ENCODE measurements around the gene FLII. TPM values are rescaled to one million over a fixed set of nuclear protein-coding genes. Genes with fewer than 3 reads are reported as not detected.
A peak's percentile ranks its signal among the peaks of the same experiment; 100 is the strongest.
"Not testable (repeated sequence)": the region's sequence is repeated elsewhere in the genome, so short reads cannot be mapped to it uniquely, and the experiment has no call there.

Gene FLII
- total RNA-seq, result 307 TPM

- no peak for DNase-seq (ENCODE audit: low spot score)
Observed at GRCh38 chr17:18258356-18259038, at the start of gene FLII. FLII (minus strand) TSS chr17:18258738; CDS start chr17:18258690, 48 bp downstream.

- DNase-seq (ENCODE audit: low spot score), result not testable (repeated sequence)
Observed at GRCh38 chr17:18303206-18303605, 44.7 kb upstream of the FLII start.

DNA sequence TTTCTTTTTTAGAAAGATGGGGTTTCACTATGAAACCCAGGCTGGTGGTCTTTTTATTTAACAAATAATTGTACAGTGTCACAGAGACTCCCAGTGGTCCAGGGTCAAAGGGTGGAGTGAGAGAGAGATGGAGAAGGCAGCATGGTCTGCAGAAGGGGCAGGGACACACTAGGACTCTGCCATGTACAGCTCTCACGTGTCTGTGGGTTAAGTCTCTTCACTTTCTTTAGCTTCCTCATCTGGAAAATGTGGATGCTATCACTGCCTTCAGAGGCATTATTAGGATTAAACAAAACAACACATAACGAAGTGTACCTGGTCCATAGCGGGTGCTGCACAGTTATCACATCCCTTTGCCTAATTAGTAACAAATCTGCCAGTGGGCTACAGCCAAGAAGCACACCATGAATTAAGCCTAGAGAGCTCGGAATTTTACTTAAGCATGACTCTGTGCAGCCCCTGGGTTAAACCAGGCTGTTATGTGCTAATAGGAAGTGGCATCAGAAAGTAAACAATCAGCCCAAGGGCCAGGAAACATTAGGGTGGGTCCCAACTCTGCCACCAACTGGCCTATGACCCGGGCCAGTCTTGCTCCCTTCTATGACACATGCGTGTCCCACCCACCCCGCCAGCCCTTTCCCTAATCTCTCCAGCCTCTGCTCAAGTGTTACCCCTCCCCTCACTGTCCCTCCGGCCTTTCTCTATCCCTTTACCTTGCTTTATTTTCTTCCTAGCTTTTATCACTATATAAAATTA is 42.4 kb upstream of the FLII start:
- no peak for DNase-seq (ENCODE audit: low spot score)

- not testable (repeated sequence) for DNase-seq (ENCODE audit: low spot score)
Observed at GRCh38 chr17:18298061-18298460, 39.5 kb upstream of the FLII start.

- DNase-seq (ENCODE audit: low spot score), result no peak
Observed at GRCh38 chr17:18291718-18292540, 33.4 kb upstream of the FLII start.

GRCh38 chr17:18285296-18285695 is 26.8 kb upstream of the FLII start:
- no peak for DNase-seq (ENCODE audit: low spot score)

GRCh38 chr17:18281788-18282187 is 23.2 kb upstream of the FLII start:
- DNase-seq (ENCODE audit: low spot score), result no peak

DNA sequence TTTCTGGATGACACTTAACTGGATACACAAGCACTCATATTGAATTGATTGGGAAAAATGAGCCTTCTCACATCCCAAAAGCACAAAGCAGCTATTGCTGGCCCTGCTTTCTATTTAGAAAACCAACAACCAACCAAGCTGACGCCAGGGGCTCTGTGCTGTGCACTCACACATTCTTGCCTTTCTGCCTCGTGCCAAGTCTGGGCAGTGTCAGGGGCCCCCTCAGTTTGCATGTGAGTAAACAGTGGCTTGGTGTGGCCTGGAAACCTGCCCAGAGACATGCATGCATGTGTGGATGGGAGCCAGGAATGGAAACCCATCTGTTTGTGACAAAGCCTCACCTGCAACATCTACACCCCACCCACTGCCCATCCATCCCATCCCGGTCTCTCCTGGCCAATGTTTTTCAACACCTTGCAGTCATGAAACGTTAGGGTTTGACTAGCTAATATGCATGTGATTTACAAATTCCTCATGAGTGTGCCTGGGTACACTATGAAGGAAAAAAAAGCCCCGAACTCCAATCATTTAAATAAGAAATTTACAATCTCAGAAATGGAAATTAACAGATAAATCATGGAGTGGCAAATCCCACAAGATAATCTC is 22.3 kb upstream of the FLII start:
- no peak for DNase-seq (ENCODE audit: low spot score)

DNA sequence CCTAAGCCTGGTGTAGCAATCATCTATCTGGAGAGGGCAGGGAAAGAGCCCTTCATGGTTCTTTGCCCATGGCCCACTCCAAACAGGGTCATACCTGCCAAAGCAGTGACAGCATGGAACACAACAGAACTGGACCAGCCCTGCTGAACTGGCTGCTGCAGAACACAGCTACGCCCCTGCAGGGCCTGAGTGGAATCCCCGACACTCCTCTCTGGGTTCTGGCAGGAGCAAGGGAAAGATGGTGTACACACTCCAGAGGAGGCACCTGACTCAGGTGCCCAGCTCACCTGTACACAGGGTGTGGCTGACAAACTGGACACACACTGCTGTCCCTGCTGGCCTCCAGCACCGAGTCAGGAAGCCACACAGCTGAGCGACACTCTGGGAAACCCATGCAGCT is 21.7 kb upstream of the FLII start:
- DNase-seq (ENCODE audit: low spot score), result no peak

DNA sequence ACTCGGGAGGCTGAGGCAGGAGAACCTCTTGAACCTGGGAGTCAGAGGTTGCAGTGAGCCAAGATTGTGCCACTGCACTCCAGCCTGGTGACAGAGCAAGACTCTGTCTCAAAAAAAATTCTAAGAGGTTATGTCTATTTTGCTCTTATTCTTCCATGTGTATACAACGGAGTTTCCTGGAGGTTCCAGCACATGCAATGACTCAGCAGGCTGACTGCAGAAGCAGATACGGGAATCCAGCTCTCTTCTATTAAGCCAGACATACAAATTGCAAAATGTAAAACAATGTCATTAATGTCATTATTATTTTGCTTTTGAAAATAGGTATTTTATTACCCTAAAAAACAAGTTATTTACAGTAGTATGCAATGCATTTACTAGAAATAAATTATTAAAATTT is 20.3 kb upstream of the FLII start:
- no peak for DNase-seq (ENCODE audit: low spot score)

DNA sequence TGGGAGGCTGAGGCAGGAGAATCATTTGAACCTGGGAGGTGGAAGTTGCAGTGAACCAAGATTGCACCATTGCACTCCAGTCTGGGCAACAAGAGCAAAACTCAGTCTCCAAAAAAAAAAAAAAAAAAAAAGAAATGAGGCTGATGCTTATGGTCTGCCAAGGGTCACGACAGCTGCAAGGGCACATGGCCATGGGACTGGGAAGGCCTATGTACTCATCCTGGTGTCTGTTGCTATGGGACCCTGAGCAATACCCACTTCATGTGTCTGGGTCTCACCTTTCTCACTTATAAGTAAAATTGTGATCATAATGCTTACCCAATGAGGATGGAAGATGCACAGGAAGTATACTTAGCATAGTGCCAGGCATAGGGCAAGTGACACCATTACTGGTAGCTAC is 18.5 kb upstream of the FLII start:
- DNase-seq (ENCODE audit: low spot score), result no peak

DNA sequence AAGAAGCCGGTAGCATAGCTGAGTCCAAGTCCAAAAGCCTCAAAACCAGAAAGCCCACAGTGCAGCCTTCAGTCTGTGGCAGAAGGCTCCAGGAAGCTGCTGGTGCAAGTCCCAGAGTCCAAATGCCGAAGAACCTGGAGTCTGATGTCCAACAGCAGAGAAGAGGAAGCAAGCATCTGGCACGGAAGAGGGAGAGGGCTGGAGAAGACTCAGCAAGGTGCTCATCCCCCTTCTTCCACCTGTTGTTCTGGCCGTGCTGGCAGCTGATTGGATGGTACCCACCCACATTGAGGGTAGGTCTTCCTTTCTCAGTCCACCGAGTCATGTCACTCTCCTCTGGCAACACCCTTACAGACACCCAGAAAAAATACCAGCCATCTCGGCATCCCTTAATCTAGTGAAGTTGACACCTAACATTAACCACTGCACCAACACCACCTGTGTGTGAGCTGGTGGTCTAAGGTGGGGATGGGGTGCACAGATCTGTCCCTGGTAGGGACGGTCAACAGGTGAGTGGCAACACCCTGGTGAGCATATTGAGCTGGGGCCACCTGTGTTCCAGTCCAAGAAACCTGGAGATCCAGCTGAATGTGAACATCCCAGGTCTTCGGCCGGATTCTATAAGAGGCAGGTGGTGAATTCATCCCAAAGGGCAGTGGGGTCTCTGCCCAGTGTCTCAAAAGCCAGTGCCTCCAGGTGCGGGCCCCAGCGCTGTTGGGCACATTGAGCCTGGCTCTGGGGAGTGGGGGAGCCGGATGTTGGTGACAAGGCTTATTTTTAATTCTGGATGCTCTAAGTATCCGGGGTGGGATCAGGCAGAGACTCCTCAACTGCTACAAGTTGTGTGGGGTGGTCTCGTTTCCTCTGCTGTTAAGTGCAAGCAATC is 11.8 kb upstream of the FLII start:
- DNase-seq (ENCODE audit: low spot score), result no peak

DNA sequence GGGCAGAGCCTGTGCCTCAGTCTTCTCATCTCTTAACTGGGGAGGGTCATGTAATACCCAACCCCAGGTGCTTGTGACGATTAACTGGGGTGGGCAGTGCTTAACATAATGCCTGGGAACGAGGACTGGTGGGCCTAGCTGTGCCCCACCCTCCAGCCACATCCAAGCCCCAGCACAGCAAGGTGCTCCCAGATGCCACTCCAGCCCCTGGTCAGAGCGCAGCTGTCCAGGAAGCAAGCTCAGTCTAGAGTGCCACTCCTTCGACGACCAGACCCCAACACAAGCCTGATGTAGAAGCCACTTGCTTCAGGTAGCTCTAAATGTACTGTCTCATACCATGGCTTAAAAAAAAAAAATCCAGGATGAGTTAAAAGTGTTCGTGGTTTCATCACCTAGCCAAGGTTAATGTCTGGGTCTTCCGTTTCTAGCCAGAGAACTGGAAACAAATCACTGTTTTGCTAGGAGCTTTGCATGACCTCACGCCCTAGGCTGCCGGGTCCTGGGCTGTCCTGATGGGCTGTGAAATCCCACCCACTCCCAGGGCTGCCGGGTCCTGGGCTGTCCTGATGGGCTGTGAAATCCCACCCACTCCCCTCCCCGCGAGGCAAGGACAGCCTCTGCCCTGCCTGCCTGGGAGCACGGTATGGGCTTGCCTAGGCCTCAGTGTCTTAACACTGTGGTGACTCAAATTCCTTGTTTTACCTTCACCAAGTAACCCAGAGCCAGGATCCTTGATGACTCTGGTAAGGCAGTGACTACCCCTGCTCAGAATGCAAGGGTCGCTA is 9.6 kb upstream of the FLII start:
- DNase-seq (ENCODE audit: low spot score), result no peak

DNA sequence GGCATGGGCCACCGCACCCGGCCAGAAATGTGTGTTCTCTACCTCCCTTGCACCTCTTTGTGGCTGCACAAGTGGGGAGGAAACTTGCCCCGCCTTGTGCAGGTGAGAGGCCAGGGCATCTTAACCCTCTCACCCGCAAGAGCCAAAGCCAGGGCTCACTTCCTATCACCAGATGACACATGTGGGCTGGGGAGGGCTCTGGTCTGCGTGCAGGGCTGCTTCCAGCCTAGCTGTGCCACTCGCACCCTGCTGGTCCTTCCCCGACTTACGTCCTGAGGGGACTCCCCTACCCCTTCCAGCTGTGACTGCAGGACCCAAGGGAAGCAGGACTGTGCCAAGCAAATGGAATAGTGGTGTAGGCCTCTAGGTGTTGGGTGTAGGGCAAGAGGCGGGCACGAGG is 8.8 kb upstream of the FLII start:
- DNase-seq (ENCODE audit: low spot score), result no peak

- no peak for DNase-seq (ENCODE audit: low spot score)
Observed at GRCh38 chr17:18263885-18264682, 5.5 kb upstream of the FLII start.

DNA sequence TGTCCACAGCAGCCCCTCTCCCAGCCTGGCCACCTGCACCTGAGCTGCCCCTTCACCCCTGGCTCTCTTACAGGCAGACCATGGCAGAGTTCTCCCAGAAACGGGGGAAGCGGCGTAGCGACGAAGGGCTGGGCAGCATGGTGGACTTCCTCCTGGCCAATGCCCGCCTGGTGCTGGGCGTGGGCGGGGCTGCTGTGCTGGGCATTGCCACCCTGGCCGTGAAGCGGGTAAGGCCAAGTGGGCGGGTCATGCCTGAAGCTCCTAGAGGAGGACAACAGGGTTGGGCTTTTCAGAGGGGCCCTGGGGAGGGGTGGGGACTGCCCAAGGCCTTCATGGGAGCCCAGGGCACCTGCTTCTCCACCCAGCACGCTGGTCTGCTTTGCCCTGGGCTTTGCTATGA is 4.1 kb upstream of the FLII start:
- DNase-seq (ENCODE audit: low spot score), result peak; percentile 43

- no peak for DNase-seq (ENCODE audit: low spot score)
Observed at GRCh38 chr17:18262111-18262510, 3.6 kb upstream of the FLII start.

GRCh38 chr17:18261659-18262058 is 3.1 kb upstream of the FLII start:
- DNase-seq (ENCODE audit: low spot score), result no peak

DNA sequence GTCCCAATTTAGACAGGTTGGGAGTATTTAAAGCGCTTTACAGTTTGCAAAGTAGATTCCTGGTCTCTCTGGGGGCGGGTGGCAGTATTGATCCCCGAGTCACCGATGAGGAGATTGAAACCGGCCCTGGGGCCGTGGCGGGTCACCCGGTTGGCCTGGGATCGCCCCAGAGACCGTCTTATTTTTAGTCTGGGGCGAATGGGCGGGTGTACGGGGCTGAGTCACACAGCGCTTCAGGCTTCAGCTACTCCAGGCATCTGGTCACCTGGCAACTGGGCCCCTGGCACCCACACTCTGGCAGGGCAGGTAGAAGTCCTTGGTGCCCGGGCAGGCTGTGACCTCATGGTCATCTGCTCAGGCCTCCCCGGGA is 2.6 kb upstream of the FLII start:
- peak; percentile 73 for DNase-seq (ENCODE audit: low spot score)

All from ureter (tissue), 1 donor.